GM21390 (cell line): ENCODE measurements around the gene CBX1.
"Not testable (repeated sequence)": the region's sequence is repeated elsewhere in the genome, so short reads cannot be mapped to it uniquely, and the experiment has no call there.

Source experiments
- ATAC-seq: cut with Tn5 transposase; IDR thresholded peaks from one replicate; pipeline ENCODE4 v1.9.1; 2021; ENCODE audit not compliant: unreplicated experiment

Gene CBX1

DNA sequence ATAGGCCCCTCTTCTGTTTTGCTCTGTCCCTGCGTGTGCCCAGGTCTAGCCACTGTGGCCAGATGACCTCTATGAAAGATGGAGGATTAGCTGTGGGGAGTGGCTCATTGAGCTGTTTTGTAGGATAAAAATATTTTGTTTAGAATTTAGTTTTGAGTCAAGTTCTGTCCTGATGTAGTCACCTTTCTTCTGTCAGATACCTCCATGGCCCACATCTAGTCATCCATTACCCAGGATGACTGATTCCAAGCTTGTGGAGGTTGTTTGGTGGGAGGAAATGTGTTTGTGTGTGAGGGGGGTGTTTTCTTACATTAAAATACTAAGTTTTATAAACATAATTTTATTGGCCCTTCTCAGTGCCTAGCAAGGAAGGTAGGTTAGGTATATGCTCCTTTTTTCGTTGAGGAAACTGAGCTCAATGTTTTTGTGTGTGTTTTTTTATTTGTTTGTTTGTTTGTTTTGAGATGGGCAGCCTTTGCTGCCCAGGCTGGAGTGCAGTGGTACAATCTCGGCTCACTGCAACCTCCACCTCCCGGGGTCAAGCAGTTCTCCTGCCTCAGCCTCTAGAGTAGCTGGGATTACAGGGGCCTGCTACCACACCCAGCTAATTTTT, 22.6 kb upstream of the CBX1 start:
- ATAC-seq: no peak

DNA sequence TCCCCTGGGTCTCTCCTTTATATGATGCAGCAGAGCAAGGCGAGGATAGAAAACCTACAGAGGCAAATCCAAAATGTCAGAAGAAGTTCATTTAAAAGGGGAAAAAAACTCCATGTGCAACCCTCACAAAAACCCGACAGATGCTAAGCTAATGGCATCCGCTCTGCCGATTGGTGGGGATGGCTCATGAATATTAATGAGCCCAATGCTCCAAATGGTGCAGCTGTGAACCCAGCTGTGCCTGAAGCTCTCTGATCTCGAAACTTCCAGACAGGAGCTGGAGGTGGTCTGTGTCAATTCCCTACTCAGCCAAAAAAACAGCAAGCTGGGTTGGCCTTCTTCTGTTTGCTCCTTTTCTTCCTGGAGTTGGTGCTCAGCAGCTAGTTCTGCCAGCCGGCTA, 21.8 kb upstream of the CBX1 start:
- ATAC-seq: no peak

DNA sequence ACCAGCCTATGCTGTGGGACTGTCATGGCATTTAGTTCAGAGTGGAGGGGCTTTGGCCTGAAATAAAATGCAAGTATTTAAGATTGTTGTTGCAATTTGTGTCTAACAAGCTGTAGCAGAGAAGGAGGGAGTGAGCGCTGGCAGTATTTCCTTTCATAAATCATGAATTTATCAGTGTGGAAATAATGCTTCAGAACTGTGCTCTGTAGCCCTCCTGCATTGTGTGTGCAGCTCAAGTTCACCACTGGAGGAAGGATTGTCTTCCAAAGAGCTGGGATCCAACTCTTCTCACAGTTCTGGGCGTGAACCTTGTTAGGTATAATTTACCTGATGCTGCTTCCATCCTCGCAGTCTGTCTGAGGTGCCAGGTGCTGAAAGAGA, 21.4 kb upstream of the CBX1 start:
- no peak for ATAC-seq

DNA sequence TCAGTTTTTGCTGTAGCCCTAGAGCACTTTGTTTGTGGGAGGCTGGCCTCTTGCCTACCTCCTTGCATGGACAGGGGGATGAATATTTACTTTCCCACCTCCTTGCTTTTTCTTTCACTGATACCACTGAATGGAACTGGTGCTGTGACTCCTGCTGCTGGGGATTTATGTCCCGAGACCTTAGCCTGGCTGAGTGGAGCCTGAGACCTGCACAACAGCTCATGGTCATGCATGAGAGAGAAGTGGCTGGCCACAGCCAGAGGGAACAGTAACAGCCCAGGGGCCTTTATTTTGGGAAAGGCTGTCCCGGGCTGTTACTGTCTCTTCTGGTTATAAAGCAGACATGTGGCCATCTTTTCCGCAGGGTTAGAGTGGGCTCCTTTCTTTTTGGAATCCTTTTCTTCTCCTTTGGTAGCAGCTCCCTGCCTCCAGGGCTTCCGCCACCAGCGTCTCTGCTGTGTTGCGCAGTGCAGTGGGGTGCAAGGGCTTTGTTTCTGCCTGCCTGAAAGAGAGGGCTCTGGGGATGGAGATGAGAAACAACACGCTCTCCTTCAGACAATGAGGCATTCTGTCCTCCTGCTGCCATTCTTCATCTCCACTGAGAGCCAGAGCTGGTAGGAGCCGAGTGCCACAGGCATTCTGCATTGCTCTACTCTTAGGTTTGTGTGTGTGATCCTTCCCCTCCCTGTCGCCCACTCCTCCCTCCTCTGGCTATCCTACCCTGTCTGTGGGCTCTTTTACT, 20.8 kb upstream of the CBX1 start:
- ATAC-seq: no peak

DNA sequence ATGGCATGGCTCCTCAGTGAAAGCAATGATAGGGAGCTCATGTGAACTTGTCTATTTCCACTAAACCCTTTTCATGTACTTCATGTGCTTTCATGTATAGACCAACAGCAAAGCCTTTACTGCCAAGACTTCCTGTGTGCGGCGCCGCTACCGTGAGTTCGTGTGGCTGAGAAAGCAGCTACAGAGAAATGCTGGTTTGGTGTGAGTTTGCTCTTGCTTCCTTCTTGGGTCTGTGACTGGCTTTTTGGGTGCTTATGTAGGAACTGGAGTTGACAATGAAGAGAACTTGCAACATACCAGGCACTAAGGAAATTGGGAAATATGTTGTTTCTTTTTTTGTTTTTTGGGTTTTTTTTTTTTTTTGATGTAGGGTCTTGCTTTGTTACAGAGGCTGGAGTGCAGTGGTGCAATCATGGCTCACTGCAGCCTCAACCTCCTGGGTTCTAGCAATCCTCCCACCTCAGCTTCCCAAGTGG, 12.0 kb upstream of the CBX1 start:
- peak; percentile 45 for ATAC-seq

DNA sequence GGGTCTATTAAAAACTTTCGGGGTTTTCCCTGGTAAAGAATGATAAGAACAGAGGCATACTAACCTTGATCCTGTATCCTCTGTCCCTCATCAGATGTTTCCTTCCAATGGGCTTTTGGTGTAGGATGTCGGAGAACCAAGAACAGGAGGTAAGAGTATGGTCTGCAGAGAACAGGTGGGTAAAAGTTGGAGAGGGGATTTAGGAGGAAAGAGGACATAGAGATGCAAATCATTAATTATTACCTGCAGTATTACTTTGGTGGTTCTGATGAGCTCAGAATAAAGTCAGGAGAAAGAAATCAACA, 10.6 kb upstream of the CBX1 start:
- no peak for ATAC-seq

GRCh38 chr17:48110761-48111160, 9.5 kb upstream of the CBX1 start:
- no peak for ATAC-seq

GRCh38 chr17:48107137-48108055, 6.1 kb upstream of the CBX1 start, which contains the start of gene SNX11:
SNX11 (plus strand) TSS chr17:48107766; CDS start chr17:48112044, 4,278 bp downstream.
- ATAC-seq: peak; percentile 77

DNA sequence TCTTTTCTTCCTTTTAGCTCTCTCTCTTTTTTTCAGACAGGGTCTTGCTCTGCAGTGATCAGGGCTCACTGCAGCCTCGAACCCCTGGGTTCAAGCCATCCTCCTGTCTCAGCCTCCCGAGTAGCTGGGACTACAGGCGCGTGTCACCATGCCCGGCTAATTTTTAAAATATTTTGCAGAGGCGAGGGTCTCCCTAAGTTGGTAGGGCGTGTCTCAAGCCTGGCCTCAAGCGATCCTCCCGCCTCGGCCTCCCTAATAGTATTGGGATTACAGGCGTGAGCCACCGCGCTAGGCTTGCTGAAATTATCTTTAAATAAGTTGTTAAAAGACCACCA, 5.5 kb upstream of the CBX1 start:
- ATAC-seq: no peak

GRCh38 chr17:48104440-48104839, 3.2 kb upstream of the CBX1 start:
- ATAC-seq: no peak

GRCh38 chr17:48102798-48103715, 1.8 kb upstream of the CBX1 start:
- ATAC-seq: no peak

DNA sequence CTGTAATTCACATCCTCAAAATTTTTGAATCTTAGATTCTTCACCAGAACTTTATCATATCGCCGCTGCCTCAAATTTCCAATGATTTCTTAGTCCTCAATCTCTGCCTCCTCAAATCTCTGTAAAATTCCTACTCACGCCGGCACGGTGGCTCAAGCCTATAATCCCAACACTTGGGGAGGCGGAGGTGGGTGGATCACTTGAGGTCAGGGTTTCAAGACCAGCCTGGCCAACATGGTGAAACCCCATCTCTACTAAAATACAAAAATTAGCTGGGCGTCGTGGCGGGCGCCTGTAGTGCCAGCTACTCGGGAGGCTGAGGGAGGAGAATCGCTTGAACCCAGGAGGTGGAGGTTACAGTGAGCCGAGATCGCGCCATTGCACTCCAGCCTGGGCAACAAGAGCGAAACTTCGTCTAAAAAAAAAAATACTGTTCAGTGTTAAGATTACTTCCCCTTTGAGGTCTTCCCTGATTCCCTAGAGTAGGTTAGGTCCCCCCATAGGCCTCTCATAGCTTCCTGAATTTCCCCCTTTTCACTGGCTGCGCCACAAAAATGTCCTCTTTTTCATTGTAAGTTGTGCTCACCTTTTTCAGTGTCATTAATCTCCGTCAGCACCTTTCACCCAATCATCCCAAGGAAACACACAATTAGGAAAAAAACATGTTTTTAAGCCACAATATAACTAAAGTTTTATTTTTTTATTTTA, 919 bp upstream of the CBX1 start:
- ATAC-seq: no peak

- peak; percentile 2 for ATAC-seq
Observed at GRCh38 chr17:48100591-48101011, 677 bp downstream of the CBX1 start.

DNA sequence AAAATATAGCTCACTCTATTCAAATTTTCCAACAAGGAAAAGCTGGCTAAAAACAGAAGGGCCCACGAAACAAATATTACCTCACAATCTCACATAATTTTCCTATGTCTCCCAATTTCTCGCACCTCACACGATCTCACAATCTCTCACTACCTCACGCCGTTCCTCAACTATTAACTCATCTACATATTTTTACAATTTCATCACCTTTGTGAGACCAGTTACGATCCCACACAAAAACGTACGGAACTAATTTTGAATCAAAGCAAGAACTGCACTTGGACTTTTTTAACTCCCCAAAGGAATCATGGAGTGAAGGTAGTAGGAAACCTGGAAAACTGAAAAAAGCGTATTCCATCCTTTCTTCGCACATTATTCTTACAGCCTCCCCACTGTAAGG, 1.1 kb downstream of the CBX1 start:
- no peak for ATAC-seq

GRCh38 chr17:48095611-48096010, 5.7 kb downstream of the CBX1 start:
- no peak for ATAC-seq

- no peak for ATAC-seq
Observed at GRCh38 chr17:48093341-48094045, 7.8 kb downstream of the CBX1 start.

DNA sequence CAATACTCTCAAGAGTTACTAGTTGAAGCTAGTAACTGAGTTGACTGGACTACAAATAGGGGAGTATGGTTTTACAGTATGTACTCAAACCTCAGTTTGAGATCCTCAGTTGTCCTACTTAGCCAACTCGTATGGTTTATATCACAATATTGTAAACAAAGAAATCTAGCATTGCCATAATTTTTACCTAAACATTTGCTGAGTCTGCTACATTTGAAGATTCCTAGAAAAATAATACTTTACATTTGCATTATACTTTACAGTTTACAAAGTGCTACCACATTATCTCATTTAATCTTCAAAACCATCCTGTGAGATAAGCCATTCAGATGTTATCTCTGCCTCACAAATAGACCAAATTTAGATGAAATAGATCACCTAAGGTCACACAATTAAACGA, 16.3 kb downstream of the CBX1 start:
- no peak for ATAC-seq

- ATAC-seq: no peak
Observed at GRCh38 chr17:48081858-48082257, 19.4 kb downstream of the CBX1 start.

- not testable (repeated sequence) for ATAC-seq
Observed at GRCh38 chr17:48077152-48077551, 24.1 kb downstream of the CBX1 start.
